Gastroesophageal sphincter (tissue), 3 donors: Measurements from ENCODE around the gene HIVEP3.

Source experiments
- EP300 ChIP-seq: sonication (generic); formaldehyde crosslinking; IDR thresholded peaks from one replicate; pipeline ENCODE4 v1.6.1; 2017; ENCODE audit warnings: antibody characterized with exemption, mild to moderate bottlenecking
- POLR2A ChIP-seq, 2 donors: fragments of 450-650 bp; IDR thresholded peaks; one replicate each; pipeline ENCODE4 v1.6.1; 2017; ENCODE audit warnings: antibody characterized with exemption in 2 of 2, mild to moderate bottlenecking in 2 of 2, moderate library complexity in 1 of 2
- POLR2AphosphoS5 ChIP-seq: sonication (generic); formaldehyde crosslinking; IDR thresholded peaks from one replicate; pipeline ENCODE4 v1.6.1; 2017; ENCODE audit warnings: antibody characterized with exemption
- TF ChIP-seq, protein P1 (sequence below), 4 experiments: fragments of 200-600 bp in 2 of 4; fragments of 450-650 bp in 2 of 4; sonication (generic) in 1 of 4; IDR thresholded peaks; one replicate each; pipeline ENCODE4 v1.5.1; 2017 to 2019; ENCODE audit warnings: antibody characterized with exemption in 4 of 4, mild to moderate bottlenecking in 2 of 4, moderate library complexity in 2 of 4

DNA sequence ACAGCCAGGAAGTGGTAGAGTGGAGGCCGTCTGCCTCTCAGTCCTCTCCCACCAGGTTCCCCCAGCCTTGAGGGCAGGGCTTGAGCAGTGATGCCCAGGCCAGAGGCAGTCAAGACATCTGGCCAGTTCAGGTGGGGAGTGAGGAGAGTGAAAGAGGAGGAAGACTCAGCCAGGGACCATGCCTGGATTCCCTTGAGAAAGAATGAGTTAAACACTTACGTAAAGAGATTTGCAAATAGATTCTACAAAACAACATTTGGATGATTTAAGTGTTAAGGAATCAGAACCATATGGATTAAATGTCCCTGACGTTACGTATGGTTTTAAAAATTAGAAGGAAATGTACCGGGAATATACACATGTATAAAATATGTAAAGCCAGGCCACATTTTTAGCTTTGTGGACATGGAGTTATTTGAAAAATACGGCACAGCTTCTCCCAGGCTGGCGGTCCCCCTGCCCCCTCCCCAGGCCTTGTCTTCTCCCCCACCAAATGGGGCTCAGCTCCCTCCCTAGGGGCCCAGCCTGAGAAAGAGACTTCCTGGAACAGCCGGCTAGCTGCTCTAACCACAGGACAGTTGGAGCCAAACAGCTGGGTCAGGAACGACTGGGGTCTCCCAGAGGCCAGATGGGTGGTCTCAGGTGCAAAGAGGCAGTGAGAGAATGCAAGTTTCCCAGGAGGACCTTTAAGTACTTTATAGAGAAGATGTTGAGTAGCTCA, 245.9 kb downstream of the HIVEP3 start:
- no peak for TF ChIP-seq POLR2AphosphoS5
- TF ChIP-seq, protein P1, sequence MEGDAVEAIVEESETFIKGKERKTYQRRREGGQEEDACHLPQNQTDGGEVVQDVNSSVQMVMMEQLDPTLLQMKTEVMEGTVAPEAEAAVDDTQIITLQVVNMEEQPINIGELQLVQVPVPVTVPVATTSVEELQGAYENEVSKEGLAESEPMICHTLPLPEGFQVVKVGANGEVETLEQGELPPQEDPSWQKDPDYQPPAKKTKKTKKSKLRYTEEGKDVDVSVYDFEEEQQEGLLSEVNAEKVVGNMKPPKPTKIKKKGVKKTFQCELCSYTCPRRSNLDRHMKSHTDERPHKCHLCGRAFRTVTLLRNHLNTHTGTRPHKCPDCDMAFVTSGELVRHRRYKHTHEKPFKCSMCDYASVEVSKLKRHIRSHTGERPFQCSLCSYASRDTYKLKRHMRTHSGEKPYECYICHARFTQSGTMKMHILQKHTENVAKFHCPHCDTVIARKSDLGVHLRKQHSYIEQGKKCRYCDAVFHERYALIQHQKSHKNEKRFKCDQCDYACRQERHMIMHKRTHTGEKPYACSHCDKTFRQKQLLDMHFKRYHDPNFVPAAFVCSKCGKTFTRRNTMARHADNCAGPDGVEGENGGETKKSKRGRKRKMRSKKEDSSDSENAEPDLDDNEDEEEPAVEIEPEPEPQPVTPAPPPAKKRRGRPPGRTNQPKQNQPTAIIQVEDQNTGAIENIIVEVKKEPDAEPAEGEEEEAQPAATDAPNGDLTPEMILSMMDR (IDR thresholded peaks at IDR 0.05) = no peak
- no peak for TF ChIP-seq POLR2A (IDR thresholded peaks at IDR 0.05)
- no peak for TF ChIP-seq EP300
